ENCODE results near the gene GPC3.

Gene GPC3

GRCh38 chrX:133523526-133523925 lies 461.9 kb downstream of the GPC3 start:
- H3K4me3 ChIP-seq (ENCODE audit: low read depth, low read length): no peak overlapping the region
- H3K9me3 ChIP-seq (ENCODE audit: control insufficient read depth, insufficient read depth, low read length): no peaks in the 10 kb centered on the region
- no peaks in the 10 kb centered on the region for H3K27me3 ChIP-seq (ENCODE audit: control insufficient read depth, insufficient read depth, low read length)
- no peak overlapping the region for H3K27ac ChIP-seq (ENCODE audit: low read depth, low read length)
- no peaks in the 10 kb centered on the region for H3K36me3 ChIP-seq (ENCODE audit: control insufficient read depth, insufficient read depth, low read length)
- H3K9ac ChIP-seq (ENCODE audit: low read depth, low read length): no peak overlapping the region
- H3K4me1 ChIP-seq (ENCODE audit: control insufficient read depth, insufficient read depth, low read length): peaks cover 16% of the 10 kb centered on the region

- Histone ChIP-seq H3K36me3 (ENCODE audit: control insufficient read depth, insufficient read depth, low read length) (no peaks in the 10 kb centered on the region), H3K4me3 (ENCODE audit: low read depth, low read length) (no peak overlapping the region), H3K4me1 (ENCODE audit: control insufficient read depth, insufficient read depth, low read length) (peaks cover 12% of the 10 kb centered on the region), H3K9ac (ENCODE audit: low read depth, low read length) (no peak overlapping the region), H3K27ac (ENCODE audit: low read depth, low read length) (no peak overlapping the region), H3K9me3 (ENCODE audit: control insufficient read depth, insufficient read depth, low read length) (peaks cover 4% of the 10 kb centered on the region; the same call in 1 of the 2 replicates), H3K27me3 (ENCODE audit: control insufficient read depth, insufficient read depth, low read length) (no peaks in the 10 kb centered on the region)
Observed at GRCh38 chrX:133523081-133523487, 462.3 kb downstream of the GPC3 start.

GRCh38 chrX:133516686-133517085 lies 468.7 kb downstream of the GPC3 start:
- H3K9ac ChIP-seq (ENCODE audit: low read depth, low read length): no peak overlapping the region
- no peaks in the 10 kb centered on the region for H3K27me3 ChIP-seq (ENCODE audit: control insufficient read depth, insufficient read depth, low read length)
- peaks cover 9% of the 10 kb centered on the region; the same call in 1 of the 2 replicates for H3K9me3 ChIP-seq (ENCODE audit: control insufficient read depth, insufficient read depth, low read length)
- H3K4me1 ChIP-seq (ENCODE audit: control insufficient read depth, insufficient read depth, low read length): peaks cover 12% of the 10 kb centered on the region; the same call in 1 of the 2 replicates
- H3K36me3 ChIP-seq (ENCODE audit: control insufficient read depth, insufficient read depth, low read length): no peaks in the 10 kb centered on the region
- no peak overlapping the region for H3K27ac ChIP-seq (ENCODE audit: low read depth, low read length)
- H3K4me3 ChIP-seq (ENCODE audit: low read depth, low read length): no peak overlapping the region

- no peak overlapping the region for H3K4me3 ChIP-seq (ENCODE audit: low read depth, low read length)
- H3K4me1 ChIP-seq (ENCODE audit: control insufficient read depth, insufficient read depth, low read length): peaks cover 22% of the 10 kb centered on the region
- H3K27me3 ChIP-seq (ENCODE audit: control insufficient read depth, insufficient read depth, low read length): no peaks in the 10 kb centered on the region
- H3K36me3 ChIP-seq (ENCODE audit: control insufficient read depth, insufficient read depth, low read length): no peaks in the 10 kb centered on the region
- H3K9me3 ChIP-seq (ENCODE audit: control insufficient read depth, insufficient read depth, low read length): peaks cover 9% of the 10 kb centered on the region; the same call in 1 of the 2 replicates
- H3K9ac ChIP-seq (ENCODE audit: low read depth, low read length): no peak overlapping the region
- H3K27ac ChIP-seq (ENCODE audit: low read depth, low read length): no peak overlapping the region
Observed at GRCh38 chrX:133514486-133514885, 470.9 kb downstream of the GPC3 start.

- Histone ChIP-seq H3K4me3 (ENCODE audit: low read depth, low read length) (no peak overlapping the region), H3K9me3 (ENCODE audit: control insufficient read depth, insufficient read depth, low read length) (0 out of 2 replicates have a peak, but pooled peaks cover 5% of the 10 kb centered on the region), H3K36me3 (ENCODE audit: control insufficient read depth, insufficient read depth, low read length) (no peaks in the 10 kb centered on the region), H3K4me1 (ENCODE audit: control insufficient read depth, insufficient read depth, low read length) (peaks cover 22% of the 10 kb centered on the region), H3K27me3 (ENCODE audit: control insufficient read depth, insufficient read depth, low read length) (no peaks in the 10 kb centered on the region), H3K9ac (ENCODE audit: low read depth, low read length) (no peak overlapping the region), H3K27ac (ENCODE audit: low read depth, low read length) (no peak overlapping the region)
Observed at GRCh38 chrX:133513123-133513522, 472.3 kb downstream of the GPC3 start.

GRCh38 chrX:133511041-133511440 lies 474.4 kb downstream of the GPC3 start:
- no peaks in the 10 kb centered on the region for H3K9me3 ChIP-seq (ENCODE audit: control insufficient read depth, insufficient read depth, low read length)
- H3K27ac ChIP-seq (ENCODE audit: low read depth, low read length): no peak overlapping the region
- H3K27me3 ChIP-seq (ENCODE audit: control insufficient read depth, insufficient read depth, low read length): no peaks in the 10 kb centered on the region
- H3K9ac ChIP-seq (ENCODE audit: low read depth, low read length): no peak overlapping the region
- no peaks in the 10 kb centered on the region for H3K36me3 ChIP-seq (ENCODE audit: control insufficient read depth, insufficient read depth, low read length)
- peaks cover 22% of the 10 kb centered on the region for H3K4me1 ChIP-seq (ENCODE audit: control insufficient read depth, insufficient read depth, low read length)
- no peak overlapping the region for H3K4me3 ChIP-seq (ENCODE audit: low read depth, low read length)

GRCh38 chrX:133497356-133497755 lies 488.0 kb downstream of the GPC3 start:
- H3K9me3 ChIP-seq (ENCODE audit: control insufficient read depth, insufficient read depth, low read length): no peaks in the 10 kb centered on the region
- H3K27me3 ChIP-seq (ENCODE audit: control insufficient read depth, insufficient read depth, low read length): no peaks in the 10 kb centered on the region
- no peak overlapping the region for H3K27ac ChIP-seq (ENCODE audit: low read depth, low read length)
- H3K9ac ChIP-seq (ENCODE audit: low read depth, low read length): no peak overlapping the region
- H3K36me3 ChIP-seq (ENCODE audit: control insufficient read depth, insufficient read depth, low read length): no peaks in the 10 kb centered on the region
- no peak overlapping the region for H3K4me3 ChIP-seq (ENCODE audit: low read depth, low read length)
- H3K4me1 ChIP-seq (ENCODE audit: control insufficient read depth, insufficient read depth, low read length): peaks cover 22% of the 10 kb centered on the region

GRCh38 chrX:133495464-133496391 lies 489.7 kb downstream of the GPC3 start:
- Histone ChIP-seq H3K9ac (ENCODE audit: low read depth, low read length) (no peak overlapping the region), H3K27ac (ENCODE audit: low read depth, low read length) (no peak overlapping the region), H3K4me3 (ENCODE audit: low read depth, low read length) (no peak overlapping the region), H3K4me1 (ENCODE audit: control insufficient read depth, insufficient read depth, low read length) (peaks cover 26% of the 10 kb centered on the region), H3K27me3 (ENCODE audit: control insufficient read depth, insufficient read depth, low read length) (no peaks in the 10 kb centered on the region), H3K36me3 (ENCODE audit: control insufficient read depth, insufficient read depth, low read length) (no peaks in the 10 kb centered on the region), H3K9me3 (ENCODE audit: control insufficient read depth, insufficient read depth, low read length) (no peaks in the 10 kb centered on the region)

- no peaks in the 10 kb centered on the region for H3K36me3 ChIP-seq (ENCODE audit: control insufficient read depth, insufficient read depth, low read length)
- H3K4me1 ChIP-seq (ENCODE audit: control insufficient read depth, insufficient read depth, low read length): peaks cover 26% of the 10 kb centered on the region
- no peaks in the 10 kb centered on the region for H3K9me3 ChIP-seq (ENCODE audit: control insufficient read depth, insufficient read depth, low read length)
Observed at GRCh38 chrX:133493366-133493765, 492.0 kb downstream of the GPC3 start.

GRCh38 chrX:133490955-133491354 lies 494.4 kb downstream of the GPC3 start:
- Histone ChIP-seq H3K9me3 (ENCODE audit: control insufficient read depth, insufficient read depth, low read length) (no peaks in the 10 kb centered on the region), H3K27me3 (ENCODE audit: control insufficient read depth, insufficient read depth, low read length) (no peaks in the 10 kb centered on the region), H3K36me3 (ENCODE audit: control insufficient read depth, insufficient read depth, low read length) (no peaks in the 10 kb centered on the region), H3K4me1 (ENCODE audit: control insufficient read depth, insufficient read depth, low read length) (peaks cover 19% of the 10 kb centered on the region), H3K27ac (ENCODE audit: low read depth, low read length) (no peak overlapping the region), H3K4me3 (ENCODE audit: low read depth, low read length) (no peak overlapping the region), H3K9ac (ENCODE audit: low read depth, low read length) (no peak overlapping the region)

More at GRCh38 chrX:133493366-133493765, 492.0 kb downstream of the GPC3 start:
- Histone ChIP-seq H3K27me3 (ENCODE audit: control insufficient read depth, insufficient read depth, low read length) (no peaks in the 10 kb centered on the region), H3K9ac (ENCODE audit: low read depth, low read length) (no peak overlapping the region), H3K27ac (ENCODE audit: low read depth, low read length) (no peak overlapping the region), H3K4me3 (ENCODE audit: low read depth, low read length) (no peak overlapping the region)
